GM20431 (cell line): ENCODE results near the gene FIG4.
"Not testable (repeated sequence)": the region's sequence is repeated elsewhere in the genome, so short reads cannot be mapped to it uniquely, and the experiment has no call there.

Experiments
- in situ Hi-C: fragments of 300-500 bp; cut with MseI, MboI; formaldehyde crosslinking; loops from one replicate; pipeline ENCODE4 v1.15.0; 2020; ENCODE audit warnings: low sequenced_read_pairs; ENCODE audit not compliant: unreplicated experiment

The FIG4 gene

DNA sequence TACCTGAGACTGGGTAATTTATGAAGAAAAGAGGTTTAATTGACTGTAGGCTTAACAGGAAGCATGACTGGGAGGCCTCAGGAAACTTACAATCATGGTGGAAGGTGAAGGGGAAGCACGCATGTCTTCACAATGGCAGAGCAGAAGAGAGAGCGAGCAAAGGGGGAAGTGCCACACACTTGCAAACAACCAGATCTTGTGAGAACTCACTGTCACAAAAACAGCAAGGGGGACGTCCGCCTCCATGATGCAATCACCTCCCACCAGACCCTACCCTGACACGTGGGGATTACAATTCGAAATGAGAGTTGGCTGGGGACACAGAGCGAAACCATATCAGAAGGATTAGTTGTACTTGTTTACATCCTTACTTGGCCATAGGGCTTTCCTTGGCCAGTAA, 49.7 kb downstream of the FIG4 start:
- in situ Hi-C loops: no loop called here

DNA sequence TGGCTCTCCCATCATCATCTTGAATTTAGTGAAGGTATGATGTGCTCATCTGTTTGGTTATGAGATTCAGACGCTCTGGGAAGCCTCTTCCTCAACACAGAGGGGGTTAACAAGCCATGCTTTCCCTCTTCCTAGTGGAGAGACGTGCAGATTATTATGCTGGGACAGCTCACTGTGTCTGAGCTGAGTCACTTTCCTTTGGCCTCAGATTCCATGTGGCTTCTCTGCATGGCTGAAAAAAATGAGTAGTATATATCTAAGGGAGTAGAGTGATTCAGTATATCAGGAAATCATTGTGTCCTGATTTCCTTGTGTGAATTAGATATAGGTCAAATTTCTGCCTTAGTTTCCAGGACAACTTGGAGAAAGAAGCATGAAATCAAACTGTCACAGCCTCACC, 52.6 kb downstream of the FIG4 start:
- in situ Hi-C loops: no loop called here

- in situ Hi-C loops: not testable (repeated sequence)
These were observed 53.7 kb downstream of the FIG4 start for GRCh38 chr6:109744779-109745178.

GRCh38 chr6:109747221-109747620, 56.1 kb downstream of the FIG4 start:
- in situ Hi-C loops: no loop called here

GRCh38 chr6:109759098-109759955, 68.2 kb downstream of the FIG4 start:
- in situ Hi-C loops: no loop called here

DNA sequence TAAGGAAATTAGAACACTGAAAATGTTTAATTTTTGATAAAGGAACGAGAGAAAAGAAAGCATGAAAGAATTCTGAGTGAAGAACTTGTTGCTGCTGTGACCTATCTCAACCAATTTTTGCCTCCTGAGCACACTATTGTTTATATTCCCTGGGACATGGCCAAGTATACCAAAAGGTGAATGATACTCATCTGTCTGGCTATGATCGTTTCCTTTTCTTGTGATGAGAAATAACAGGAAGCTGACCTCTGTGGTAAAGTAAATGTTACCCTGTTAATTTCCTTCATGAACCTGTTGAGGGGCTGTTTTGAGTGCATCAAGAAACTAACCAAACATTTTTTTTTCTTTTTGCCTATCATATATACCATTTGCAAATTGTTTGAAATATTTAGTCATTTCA, 69.1 kb downstream of the FIG4 start:
- in situ Hi-C loops: no loop called here

GRCh38 chr6:109762166-109762565, 71.1 kb downstream of the FIG4 start:
- in situ Hi-C loops: no loop called here

DNA sequence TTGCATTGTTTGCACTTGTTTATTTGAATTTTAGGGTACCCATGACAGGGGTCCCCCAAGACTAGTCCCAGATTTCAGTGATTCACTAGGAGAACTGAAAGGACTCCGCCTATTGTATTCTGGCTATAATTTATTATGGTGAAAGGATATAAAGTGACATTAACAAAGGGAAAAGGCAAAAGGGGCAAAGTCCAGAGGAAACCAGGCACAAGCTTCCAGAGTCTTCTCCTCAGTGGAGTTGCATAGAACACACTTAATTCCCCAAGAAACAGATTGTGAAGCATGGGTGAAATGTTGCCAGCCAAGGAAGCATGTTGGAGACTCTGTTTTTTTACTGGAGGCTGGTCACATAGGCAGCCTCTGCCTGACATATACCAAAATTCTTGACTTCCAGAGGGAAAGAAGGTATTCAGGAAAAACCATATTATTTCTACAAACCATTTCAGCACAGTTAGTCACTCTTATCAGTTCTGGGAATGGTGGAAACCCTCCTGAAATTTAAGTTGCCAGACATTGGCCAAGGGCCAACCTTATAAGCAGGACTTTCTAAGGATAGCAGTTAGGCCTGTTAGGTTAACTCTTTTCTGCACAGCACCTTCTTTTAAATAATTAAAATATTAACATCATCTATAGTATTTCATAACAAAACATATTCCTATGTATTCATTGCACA, 71.8 kb downstream of the FIG4 start:
- in situ Hi-C loops: no loop called here

DNA sequence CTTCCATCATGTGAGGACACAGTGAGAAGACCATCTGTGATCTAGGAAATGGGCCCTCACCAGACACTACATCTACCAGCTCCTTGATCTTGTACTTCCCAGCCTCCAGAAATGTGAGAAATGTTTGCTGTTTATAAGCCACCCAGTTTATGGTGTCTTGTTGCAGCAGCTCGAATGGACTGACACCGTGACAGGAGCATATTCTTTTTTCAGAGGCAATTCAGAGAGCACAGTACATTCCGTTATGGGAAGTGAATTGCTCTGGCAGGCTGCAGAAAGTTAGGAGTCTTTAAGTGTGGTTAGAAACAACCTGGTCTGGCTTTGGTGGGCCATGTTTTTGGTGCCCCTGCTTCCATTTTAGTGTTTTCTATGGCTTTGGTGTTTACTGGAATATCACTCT, 75.1 kb downstream of the FIG4 start:
- in situ Hi-C loops: no loop called here

- in situ Hi-C loops: no loop called here
These were observed 76.9 kb downstream of the FIG4 start for GRCh38 chr6:109767961-109768360.

GRCh38 chr6:109768485-109768884, 77.4 kb downstream of the FIG4 start:
- in situ Hi-C loops: no loop called here

DNA sequence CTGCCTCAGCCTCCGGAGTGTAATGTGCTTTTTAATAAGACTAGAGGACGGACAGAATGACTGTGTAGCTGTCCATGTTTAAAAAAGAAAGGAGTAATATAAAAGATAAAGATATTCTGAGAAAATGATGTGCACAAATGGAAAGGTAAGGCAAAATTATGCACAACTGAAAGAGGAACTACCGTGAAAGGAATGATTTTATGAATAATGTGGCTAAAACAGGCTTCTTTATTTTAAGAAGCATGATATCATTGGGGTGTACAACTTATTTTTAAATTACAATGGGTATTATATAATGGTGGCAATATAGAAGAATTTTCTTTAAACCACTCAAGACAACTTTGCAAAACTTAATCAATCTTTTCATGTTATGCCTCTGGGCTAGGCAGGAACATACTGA, 78.1 kb downstream of the FIG4 start:
- in situ Hi-C loops: no loop called here

DNA sequence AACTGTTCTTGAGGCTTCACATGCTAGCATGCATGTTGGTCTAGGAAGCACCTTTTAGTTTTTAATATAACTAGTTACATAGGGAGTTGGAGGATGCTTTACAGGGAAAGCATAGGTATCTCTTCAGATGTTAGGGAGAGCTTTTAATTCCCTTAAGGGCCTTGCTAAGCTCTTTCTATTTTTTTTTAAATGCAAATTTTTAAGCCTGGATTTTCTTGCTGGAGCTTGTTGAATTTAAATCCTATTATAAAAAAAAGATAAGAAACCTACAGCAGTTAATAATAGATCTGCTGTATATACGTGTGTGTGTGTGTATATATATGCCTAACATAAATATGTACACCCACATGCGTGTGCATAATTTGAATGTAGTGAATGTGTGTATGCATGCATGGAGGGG, 79.0 kb downstream of the FIG4 start:
- in situ Hi-C loops: no loop called here

DNA sequence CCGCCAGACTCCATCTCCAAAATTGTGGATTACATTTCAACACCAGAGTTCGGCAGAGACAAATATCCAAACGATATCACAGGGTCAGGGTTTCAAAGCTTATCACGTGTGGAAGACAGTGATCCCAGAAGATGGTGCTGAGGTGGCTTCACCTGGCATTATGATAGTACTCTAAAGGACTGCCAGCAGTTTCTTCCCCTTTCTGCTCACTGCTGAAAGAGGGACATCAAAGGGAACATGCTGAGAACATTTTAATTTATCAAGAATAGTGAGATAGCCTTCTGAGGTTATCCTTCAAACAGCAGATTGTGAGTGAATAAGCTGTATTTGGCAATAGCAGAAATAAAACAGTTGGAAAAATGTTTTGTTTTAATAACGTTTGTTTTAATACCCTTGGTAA, 79.7 kb downstream of the FIG4 start:
- in situ Hi-C loops: no loop called here

- in situ Hi-C loops: not testable (repeated sequence)
These were observed 81.1 kb downstream of the FIG4 start for GRCh38 chr6:109771939-109772755.

DNA sequence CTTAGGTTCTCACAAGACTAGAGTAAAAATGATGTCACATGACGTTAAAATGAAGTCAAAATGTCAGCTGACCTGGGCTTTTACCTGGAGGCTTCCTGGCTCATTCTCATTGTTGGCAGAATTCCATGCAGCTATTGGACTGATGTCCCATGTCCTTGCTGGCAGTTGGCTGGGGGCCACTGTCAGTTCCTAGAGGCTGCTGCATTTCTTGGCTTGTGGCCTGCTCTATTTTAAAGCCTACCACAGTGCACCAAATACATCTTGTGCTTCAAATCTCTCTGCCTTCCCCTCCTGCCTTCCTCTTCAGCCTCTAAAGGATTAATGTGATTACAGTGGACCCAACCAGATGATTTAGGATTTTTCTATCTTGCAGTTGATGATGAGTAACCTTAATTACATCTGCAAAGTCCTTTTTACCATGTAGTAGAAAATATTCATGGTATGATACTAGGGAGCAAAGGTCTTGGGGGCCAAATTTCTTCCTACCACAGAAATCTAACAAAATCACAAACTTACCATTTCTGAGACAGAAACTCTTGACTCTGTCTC, 81.9 kb downstream of the FIG4 start:
- in situ Hi-C loops: no loop called here

DNA sequence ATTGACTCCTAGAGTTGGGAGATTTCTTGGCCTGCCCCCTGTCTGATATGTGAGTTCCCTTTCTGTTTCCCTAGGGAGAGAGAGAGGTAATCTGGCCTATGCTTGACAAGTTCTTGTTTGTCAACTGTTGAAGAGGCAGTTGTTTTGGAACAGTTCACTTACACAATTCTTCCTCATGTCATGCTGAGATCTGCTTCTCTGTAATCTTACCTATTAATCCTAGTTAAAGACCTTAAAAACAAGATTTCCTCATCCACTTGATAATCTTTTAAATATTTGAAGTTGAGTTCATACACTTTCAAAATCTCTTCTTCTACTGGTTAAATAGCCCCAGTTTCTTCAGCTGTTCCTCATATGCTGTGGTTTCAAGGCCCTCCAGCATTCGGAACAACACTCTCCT, 89.9 kb downstream of the FIG4 start:
- in situ Hi-C loops: no loop called here

DNA sequence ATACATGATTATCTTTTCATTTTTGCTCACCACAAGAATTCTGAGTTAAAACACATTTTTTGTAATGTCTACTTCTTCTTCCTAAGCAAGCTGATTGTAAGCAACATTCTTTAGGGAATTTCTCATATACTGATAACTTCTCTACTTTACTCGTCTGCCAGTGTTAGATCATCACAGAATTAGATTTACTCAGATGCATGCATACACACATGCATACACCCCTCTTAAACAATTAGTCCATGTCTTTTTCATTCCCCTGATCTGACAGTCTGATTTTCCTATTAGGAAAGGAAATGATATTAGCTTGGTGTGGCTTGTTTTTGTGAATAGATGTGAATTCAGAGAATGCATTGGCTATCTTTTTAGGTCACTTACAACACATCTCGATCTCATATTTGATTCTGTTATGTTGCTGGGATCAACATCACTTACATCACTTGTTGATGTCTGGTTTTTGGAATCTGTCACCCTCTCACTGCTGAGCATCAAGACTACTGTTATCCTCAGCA, 91.4 kb downstream of the FIG4 start:
- in situ Hi-C loops: no loop called here

- in situ Hi-C loops: no loop called here
These were observed 92.3 kb downstream of the FIG4 start for GRCh38 chr6:109783250-109783986.

DNA sequence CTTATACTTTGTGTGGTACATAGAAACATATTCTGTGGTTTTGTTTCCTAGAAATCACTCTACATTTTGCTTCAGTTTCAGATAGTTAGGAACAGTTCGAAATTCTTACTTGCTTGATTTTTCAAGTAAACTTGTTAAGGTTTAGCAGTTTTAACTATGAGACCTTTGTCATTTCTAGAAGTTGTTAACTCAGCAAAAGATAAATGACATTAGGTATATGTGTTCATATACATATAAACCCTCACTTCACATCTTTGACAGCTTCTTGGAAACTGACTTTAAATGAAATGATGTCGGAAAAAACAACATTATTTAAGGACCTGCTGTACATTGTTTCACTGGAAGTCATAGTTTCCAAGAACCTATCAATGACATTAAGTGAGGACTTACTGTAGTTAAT, 96.2 kb downstream of the FIG4 start:
- in situ Hi-C loops: no loop called here
